A673 (cell line): ENCODE measurements around the gene BTBD19.

Experiments used
- CTCF ChIP-seq: fragments of 300-800, 200-600 bp; sonication (generic); conservative IDR thresholded peaks from 2 replicates; pipeline ENCODE4 v1.5.1; 2017; ENCODE audit warnings: low read depth, mild to moderate bottlenecking, antibody characterized with exemption, low read length, moderate library complexity, mixed read lengths
- EZH2 ChIP-seq: fragments of 200-600 bp; sonication (generic); IDR thresholded peaks from 2 replicates; pipeline ENCODE4 v1.6.1; 2017; ENCODE audit warnings: borderline replicate concordance, low read depth, mild to moderate bottlenecking, mixed read lengths, antibody characterized with exemption, low read length; ENCODE audit not compliant: poor library complexity, severe bottlenecking

GRCh38 chr1:44786841-44787426 is 21.4 kb upstream of the BTBD19 start:
- TF ChIP-seq EZH2 (no peak), CTCF (no peak)
